Mammary epithelial cell (primary cell): Measurements from ENCODE around the gene UBE2J2.

ENCODE experiments used
- CTCF ChIP-seq, 2 donors: IDR thresholded peaks in 1 of 2; conservative IDR thresholded peaks in 1 of 2; 2 replicates each; pipeline ENCODE4 v1.5.1; 2011 to 2012; ENCODE audit warnings: inconsistent platforms in 2 of 2, low read length in 2 of 2, mild to moderate bottlenecking in 2 of 2, control low read depth in 1 of 2, low read depth in 1 of 2; ENCODE audit not compliant: insufficient read depth in 1 of 2; ENCODE audit errors: extremely low read depth in 1 of 2
- EZH2 ChIP-seq: IDR thresholded peaks from 2 replicates; pipeline ENCODE4 v1.6.1; 2012; ENCODE audit warnings: low read length, inconsistent platforms, borderline replicate concordance

DNA sequence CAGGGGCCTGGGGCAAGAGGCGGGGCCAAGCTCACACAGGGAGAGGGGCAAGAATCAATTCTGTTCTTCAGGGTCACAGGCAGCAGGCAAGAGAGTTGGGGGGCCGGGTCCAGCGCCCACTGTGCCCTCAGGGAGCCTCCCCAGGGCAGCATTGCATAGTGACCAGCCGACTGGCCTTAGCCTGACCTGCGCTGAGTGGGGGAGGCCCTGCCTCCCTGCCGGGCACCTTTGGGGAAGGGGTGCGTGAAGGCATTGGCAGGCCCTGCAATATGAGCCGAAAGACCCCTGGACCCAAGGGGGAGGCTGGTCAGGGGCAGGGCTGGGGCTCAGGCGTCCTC, 18.8 kb upstream of the UBE2J2 start:
- no peak for TF ChIP-seq CTCF (conservative IDR thresholded peaks at IDR 0.05 in 1 of 2, IDR thresholded peaks at IDR 0.05 in 1 of 2; ENCODE audit: extremely low read depth in 1 of 2, insufficient read depth in 1 of 2, low read depth in 1 of 2, low read length in 2 of 2)
- no peak for TF ChIP-seq EZH2
